T-helper 2 cell treated with Interferon-gamma antibody and Interleukin-4, amounts not matched to agents 5 μg/mL and 100 μg/mL, for 36 hours (primary cell): ENCODE results near the gene GMDS.

Source experiments
- DNase-seq: peaks from one replicate; pipeline ENCODE4 v3.0.0; 2021; ENCODE audit warnings: low spot score
- H3K27ac Mint-ChIP-seq: one replicate; pipeline ENCODE4 v1.8.0; 2021; ENCODE audit warnings: mild to moderate bottlenecking, mixed read lengths
- H3K27me3 Mint-ChIP-seq: one replicate; pipeline ENCODE4 v1.8.0; 2021; ENCODE audit warnings: low read depth, mixed read lengths
- H3K36me3 Mint-ChIP-seq: one replicate; pipeline ENCODE4 v1.8.0; 2021; ENCODE audit warnings: low read depth, mixed read lengths
- H3K4me1 Mint-ChIP-seq: one replicate; pipeline ENCODE4 v1.8.0; 2021; ENCODE audit warnings: low read depth, mixed read lengths
- H3K4me3 Mint-ChIP-seq: one replicate; pipeline ENCODE4 v1.8.0; 2022; ENCODE audit warnings: mild to moderate bottlenecking, moderate library complexity, mixed read lengths
- H3K9me3 Mint-ChIP-seq: one replicate; pipeline ENCODE4 v1.8.0; 2021; ENCODE audit warnings: mixed read lengths

GMDS gene

GRCh38 chr6:2187826-2188225 is 57.6 kb downstream of the GMDS start:
- no peak for DNase-seq
- Mint-ChIP-seq H3K27ac (no peak overlapping the region), H3K9me3 (no peaks in the 10 kb centered on the region), H3K27me3 (peaks cover 26% of the 10 kb centered on the region), H3K4me3 (no peak overlapping the region), H3K4me1 (peaks cover 4% of the 10 kb centered on the region), H3K36me3 (no peaks in the 10 kb centered on the region)

GRCh38 chr6:2186516-2186915 is 58.9 kb downstream of the GMDS start:
- Mint-ChIP-seq H3K27me3 (peaks cover 26% of the 10 kb centered on the region), H3K27ac (no peak overlapping the region), H3K36me3 (no peaks in the 10 kb centered on the region), H3K4me3 (no peak overlapping the region), H3K9me3 (no peaks in the 10 kb centered on the region), H3K4me1 (peaks cover 4% of the 10 kb centered on the region)
- peak; percentile 32 for DNase-seq

GRCh38 chr6:2185466-2185865 is 59.9 kb downstream of the GMDS start:
- Mint-ChIP-seq H3K36me3 (no peaks in the 10 kb centered on the region), H3K4me1 (peaks cover 4% of the 10 kb centered on the region), H3K27ac (no peak overlapping the region), H3K4me3 (no peak overlapping the region), H3K9me3 (no peaks in the 10 kb centered on the region), H3K27me3 (peaks cover 28% of the 10 kb centered on the region)
- no peak for DNase-seq

GRCh38 chr6:2184700-2185455 is 60.5 kb downstream of the GMDS start:
- Mint-ChIP-seq H3K27ac (no peak overlapping the region), H3K27me3 (peaks cover 28% of the 10 kb centered on the region), H3K9me3 (no peaks in the 10 kb centered on the region), H3K36me3 (no peaks in the 10 kb centered on the region), H3K4me3 (no peak overlapping the region), H3K4me1 (peaks cover 4% of the 10 kb centered on the region)
- DNase-seq = no peak

- Mint-ChIP-seq H3K9me3 (peaks cover 3% of the 10 kb centered on the region), H3K27me3 (peaks cover 24% of the 10 kb centered on the region), H3K36me3 (no peaks in the 10 kb centered on the region), H3K27ac (no peak overlapping the region), H3K4me3 (no peak overlapping the region), H3K4me1 (peaks cover 4% of the 10 kb centered on the region)
- no peak for DNase-seq
Measured at GRCh38 chr6:2183752-2184151, 61.7 kb downstream of the GMDS start.

- H3K27me3 Mint-ChIP-seq = peaks cover 20% of the 10 kb centered on the region
- peaks cover 7% of the 10 kb centered on the region for H3K9me3 Mint-ChIP-seq
- H3K36me3 Mint-ChIP-seq = no peaks in the 10 kb centered on the region
- H3K4me1 Mint-ChIP-seq = peaks cover 4% of the 10 kb centered on the region
- no peak overlapping the region for H3K4me3 Mint-ChIP-seq
- no peak for DNase-seq
- H3K27ac Mint-ChIP-seq = no peak overlapping the region
Measured at GRCh38 chr6:2183246-2183645, 62.2 kb downstream of the GMDS start.

- peaks cover 4% of the 10 kb centered on the region for H3K36me3 Mint-ChIP-seq
- no peak overlapping the region for H3K27ac Mint-ChIP-seq
- peaks cover 16% of the 10 kb centered on the region for H3K27me3 Mint-ChIP-seq
- peaks cover 2% of the 10 kb centered on the region for H3K4me1 Mint-ChIP-seq
- H3K9me3 Mint-ChIP-seq = peaks cover 16% of the 10 kb centered on the region
- no peak overlapping the region for H3K4me3 Mint-ChIP-seq
- DNase-seq = no peak
Measured at GRCh38 chr6:2182251-2182650, 63.2 kb downstream of the GMDS start.

- no peak for DNase-seq
- no peak overlapping the region for H3K27ac Mint-ChIP-seq
- no peaks in the 10 kb centered on the region for H3K4me1 Mint-ChIP-seq
- H3K27me3 Mint-ChIP-seq = peaks cover 12% of the 10 kb centered on the region
- H3K4me3 Mint-ChIP-seq = no peak overlapping the region
- peaks cover 4% of the 10 kb centered on the region for H3K36me3 Mint-ChIP-seq
- peaks cover 16% of the 10 kb centered on the region for H3K9me3 Mint-ChIP-seq
Measured at GRCh38 chr6:2181567-2181966, 63.8 kb downstream of the GMDS start.

GRCh38 chr6:2179950-2180349 is 65.5 kb downstream of the GMDS start:
- Mint-ChIP-seq H3K36me3 (peaks cover 4% of the 10 kb centered on the region), H3K9me3 (peaks cover 16% of the 10 kb centered on the region), H3K27ac (no peak overlapping the region), H3K4me1 (no peaks in the 10 kb centered on the region), H3K4me3 (no peak overlapping the region), H3K27me3 (peaks cover 11% of the 10 kb centered on the region)
- DNase-seq = no peak

GRCh38 chr6:2179241-2179640 is 66.2 kb downstream of the GMDS start:
- no peak overlapping the region for H3K4me3 Mint-ChIP-seq
- peaks cover 4% of the 10 kb centered on the region for H3K36me3 Mint-ChIP-seq
- peaks cover 10% of the 10 kb centered on the region for H3K27me3 Mint-ChIP-seq
- peaks cover 16% of the 10 kb centered on the region for H3K9me3 Mint-ChIP-seq
- DNase-seq = no peak
- H3K4me1 Mint-ChIP-seq = no peaks in the 10 kb centered on the region
- no peak overlapping the region for H3K27ac Mint-ChIP-seq

GRCh38 chr6:2178125-2178524 is 67.3 kb downstream of the GMDS start:
- Mint-ChIP-seq H3K36me3 (peaks cover 4% of the 10 kb centered on the region), H3K27me3 (peaks cover 8% of the 10 kb centered on the region), H3K4me3 (no peak overlapping the region), H3K27ac (no peak overlapping the region), H3K9me3 (peaks cover 16% of the 10 kb centered on the region), H3K4me1 (no peaks in the 10 kb centered on the region)
- DNase-seq = no peak

GRCh38 chr6:2175825-2176224 is 69.6 kb downstream of the GMDS start:
- Mint-ChIP-seq H3K36me3 (peaks cover 4% of the 10 kb centered on the region), H3K4me3 (no peak overlapping the region), H3K27me3 (peaks cover 11% of the 10 kb centered on the region), H3K27ac (no peak overlapping the region), H3K4me1 (no peaks in the 10 kb centered on the region), H3K9me3 (peaks cover 16% of the 10 kb centered on the region)
- DNase-seq = no peak

- Mint-ChIP-seq H3K27ac (no peak overlapping the region), H3K36me3 (peaks cover 4% of the 10 kb centered on the region), H3K4me3 (no peak overlapping the region), H3K27me3 (peaks cover 11% of the 10 kb centered on the region), H3K9me3 (peaks cover 11% of the 10 kb centered on the region), H3K4me1 (no peaks in the 10 kb centered on the region)
- DNase-seq = no peak
Measured at GRCh38 chr6:2173203-2173961, 72.0 kb downstream of the GMDS start.

- no peak overlapping the region for H3K4me3 Mint-ChIP-seq
- peaks cover 8% of the 10 kb centered on the region for H3K27me3 Mint-ChIP-seq
- no peak overlapping the region for H3K27ac Mint-ChIP-seq
- H3K4me1 Mint-ChIP-seq = no peaks in the 10 kb centered on the region
- no peak for DNase-seq
- H3K9me3 Mint-ChIP-seq = no peaks in the 10 kb centered on the region
- H3K36me3 Mint-ChIP-seq = no peaks in the 10 kb centered on the region
Measured at GRCh38 chr6:2171728-2172127, 73.7 kb downstream of the GMDS start.
